SK-N-SH (cell line): Measurements from ENCODE around the gene TAPBP. TPM values are rescaled to one million over a fixed set of nuclear protein-coding genes. Genes with fewer than 3 reads are reported as not detected.

Experiments used
- CTCF ChIA-PET: fragments of 300-600, 350-600 bp; formaldehyde crosslinking; extraction: SDS; loops from one replicate; lab custom pipeline; 2021; lab: Yijun Ruan, JAX
- POLR2A ChIA-PET: fragments of 350-600 bp; sonication (Branson Sonifier 250); formaldehyde crosslinking; extraction: SDS; loops from one replicate; lab custom pipeline; 2020; ENCODE audit warnings: antibody characterized with exemption, inconsistent platforms; lab: Yijun Ruan, JAX
- DNase-seq: peaks from one replicate; pipeline ENCODE4 v3.0.0; 2012
- H2AFZ ChIP-seq: fragments of 200-600 bp; sonication (generic); 2 replicates; pipeline ENCODE4 v1.8.1; 2016; ENCODE audit warnings: antibody characterized with exemption, mild to moderate bottlenecking, low read depth
- H3F3A ChIP-seq: fragments of 200-600 bp; sonication (generic); replicated peaks from 2 replicates; pipeline ENCODE3; 2016; ENCODE audit warnings: antibody characterized with exemption, mild to moderate bottlenecking; ENCODE audit not compliant: insufficient read depth
- H3K27ac ChIP-seq, 2 experiments: fragments of 200-500 bp in 1 of 2; fragments of 200-600 bp in 1 of 2; sonication (Bioruptor generic) in 1 of 2; sonication (generic), shearing (Covaris generic) in 1 of 2; 2 replicates each; pipeline versions ENCODE4 v1.5.1 to v1.6.1; 2014 to 2016; ENCODE audit warnings: low read depth in 2 of 2, inconsistent platforms in 1 of 2, low read length in 1 of 2, mild to moderate bottlenecking in 1 of 2, mixed read lengths in 1 of 2
- H3K27me3 ChIP-seq: fragments of 200-600 bp; sonication (generic), shearing (Covaris generic); 2 replicates; pipeline ENCODE4 v1.6.1; 2016; ENCODE audit warnings: mixed run types; ENCODE audit not compliant: insufficient read depth
- H3K36me3 ChIP-seq, 2 experiments: fragments of 200-500 bp in 1 of 2; fragments of 200-600 bp in 1 of 2; sonication (Bioruptor generic) in 1 of 2; sonication (generic) in 1 of 2; replicated peaks in 1 of 2; 2 replicates each; pipeline versions ENCODE3 to v1.5.1; 2014 to 2016; ENCODE audit warnings: low read length in 1 of 2, mild to moderate bottlenecking in 1 of 2; ENCODE audit not compliant: insufficient read depth in 2 of 2, control insufficient read depth in 1 of 2
- H3K4me1 ChIP-seq, 2 experiments: fragments of 200-500 bp in 1 of 2; fragments of 200-600 bp in 1 of 2; sonication (Bioruptor generic) in 1 of 2; sonication (generic), shearing (Covaris generic) in 1 of 2; 2 replicates each; pipeline versions ENCODE4 v1.5.1 to v1.6.1; 2014 to 2016; ENCODE audit warnings: low read depth in 1 of 2, low read length in 1 of 2, mixed run types in 1 of 2; ENCODE audit not compliant: insufficient read depth in 2 of 2, control insufficient read depth in 1 of 2
- H3K4me2 ChIP-seq: fragments of 200-600 bp; sonication (generic), shearing (Covaris generic); 2 replicates; pipeline ENCODE4 v1.6.1; 2017; ENCODE audit warnings: mixed run types
- H3K4me3 ChIP-seq, 2 experiments: fragments of 200-500 bp in 1 of 2; fragments of 200-600 bp in 1 of 2; sonication (Bioruptor generic) in 1 of 2; sonication (generic), shearing (Covaris generic) in 1 of 2; 2 replicates each; pipeline versions ENCODE4 v1.5.1 to v1.8.1; 2014 to 2016; ENCODE audit warnings: low read depth in 2 of 2, inconsistent platforms in 1 of 2, low read length in 1 of 2, mild to moderate bottlenecking in 1 of 2, mixed read lengths in 1 of 2, moderate library complexity in 1 of 2
- H3K79me2 ChIP-seq: fragments of 200-600 bp; sonication (generic); 2 replicates; pipeline ENCODE4 v1.8.1; 2017; ENCODE audit warnings: mild to moderate bottlenecking; ENCODE audit not compliant: insufficient read depth
- H3K9ac ChIP-seq: fragments of 200-600 bp; sonication (generic); 2 replicates; pipeline ENCODE4 v1.6.1; 2017; ENCODE audit warnings: mixed run types
- H3K9me2 ChIP-seq: fragments of 200-600 bp; sonication (generic); 2 replicates; pipeline ENCODE4 v1.6.1; 2017; ENCODE audit warnings: mixed run types
- H3K9me3 ChIP-seq: fragments of 200-600 bp; sonication (generic); 2 replicates; pipeline ENCODE4 v1.6.1; 2017; ENCODE audit warnings: mixed run types, mild to moderate bottlenecking, moderate library complexity
- H4K20me1 ChIP-seq: fragments of 200-600 bp; sonication (generic); 2 replicates; pipeline ENCODE4 v1.6.1; 2017; ENCODE audit warnings: mild to moderate bottlenecking, mixed run types; ENCODE audit not compliant: insufficient read depth
- CHD2 ChIP-seq: fragments of 150-350 bp; IDR thresholded peaks from 2 replicates; pipeline ENCODE4 v1.6.1; 2018; ENCODE audit warnings: low read length; ENCODE audit not compliant: partially characterized antibody
- ELF1 ChIP-seq: IDR thresholded peaks from 2 replicates; pipeline ENCODE4 v1.4.0; 2012
- GABPA ChIP-seq: IDR thresholded peaks from 2 replicates; pipeline ENCODE4 v1.4.0; 2012; ENCODE audit warnings: low read depth, mild to moderate bottlenecking
- MEF2A ChIP-seq: IDR thresholded peaks from 2 replicates; pipeline ENCODE4 v1.4.0; 2012; ENCODE audit warnings: low read depth, borderline replicate concordance
- NFIC ChIP-seq: IDR thresholded peaks from 2 replicates; pipeline ENCODE4 v1.4.0; 2012; ENCODE audit warnings: borderline replicate concordance
- POLR2AphosphoS5 ChIP-seq: IDR thresholded peaks from 2 replicates; pipeline ENCODE4 v1.6.1; 2012; ENCODE audit warnings: low read depth, low read length
- TEAD4 ChIP-seq: IDR thresholded peaks from 2 replicates; pipeline ENCODE4 v1.4.0; 2012; ENCODE audit warnings: mild to moderate bottlenecking, borderline replicate concordance; ENCODE audit not compliant: insufficient read depth
- YY1 ChIP-seq: IDR thresholded peaks from 2 replicates; pipeline ENCODE4 v1.4.0; 2012; ENCODE audit warnings: low read depth, mild to moderate bottlenecking
- WGBS: methylation state at CpG from one replicate; pipeline ENCODE4 v1.1.6; 2017; ENCODE audit warnings: low lambda C conversion rate; 5-methylcytosine and 5-hydroxymethylcytosine counted together
- polyA plus RNA-seq, 3 experiments: library from polyadenylated mRNA; depleted of rRNA; stranded (reverse); fragments of >200 nt; gene quantifications; 2 replicates each; pipeline ENCODE4 v1.2.3, GENCODE V29; 2012
- TF ChIP-seq, protein P1 (sequence below): IDR thresholded peaks from 2 replicates; pipeline ENCODE4; 2012
- TF ChIP-seq, protein P2 (sequence below): IDR thresholded peaks from 2 replicates; pipeline ENCODE4 v1.4.0; 2012; ENCODE audit warnings: low read depth, borderline replicate concordance
- TF ChIP-seq, protein P3 (sequence below): fragments of 200-600 bp; sonication (generic); IDR thresholded peaks from 2 replicates; pipeline ENCODE4 v1.6.1; 2017; ENCODE audit warnings: antibody characterized with exemption, mild to moderate bottlenecking, moderate library complexity

Gene TAPBP
- polyA plus RNA-seq, 1 of the 3 experiments (the other 2 are of a cell fraction) = 44.5 TPM

DNA sequence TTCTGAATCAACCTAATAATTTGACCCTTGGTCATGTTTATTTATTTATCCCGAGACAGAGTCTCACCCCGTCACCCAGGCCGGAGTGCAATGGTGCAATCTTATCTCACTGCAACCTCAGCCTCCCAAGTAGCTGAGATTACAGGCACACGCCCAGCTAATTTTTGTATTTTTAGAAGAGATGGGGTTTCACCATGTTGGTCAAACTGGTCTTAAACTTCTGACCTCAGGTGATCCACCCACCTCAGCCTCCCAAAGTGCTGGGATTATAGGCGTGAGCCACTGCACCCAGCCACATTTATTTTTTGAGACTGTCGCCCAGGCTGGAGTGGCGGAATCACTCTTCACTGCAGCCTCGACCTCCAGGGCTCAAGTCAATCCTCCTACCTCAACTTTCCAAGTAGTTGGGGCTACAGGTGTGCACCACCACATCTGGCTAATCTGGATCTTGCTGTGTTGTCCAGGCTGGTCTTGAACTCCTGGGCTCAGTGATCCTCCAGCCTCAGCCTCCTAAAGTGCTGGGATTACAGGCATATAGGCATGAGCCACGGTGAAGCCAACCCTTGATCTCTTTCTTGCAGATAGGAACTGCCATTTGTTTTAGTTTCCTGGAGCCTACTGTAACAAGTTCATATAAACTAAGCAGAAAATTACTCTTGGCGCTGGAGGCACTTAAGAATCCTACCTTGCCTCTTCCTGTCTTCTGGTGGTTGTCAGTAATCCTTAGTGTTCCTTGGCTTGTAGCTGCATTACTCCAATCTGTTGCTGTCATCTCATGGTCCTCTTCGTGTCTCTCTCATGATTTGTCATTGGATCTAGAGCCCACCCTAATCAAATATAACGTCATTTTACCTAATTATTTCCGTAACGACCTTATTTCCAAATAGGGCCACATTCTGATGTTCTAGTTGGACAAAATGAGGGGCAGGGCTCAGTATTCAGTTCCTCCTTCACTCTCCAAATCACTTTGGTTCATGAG is 39.7 kb downstream of the TAPBP start:
- ChIA-PET CTCF (interaction anchor here (1.0 to 1.2 kb wide), 2 partner anchors 15 to 25 kb away, joined by 3 read pairs; partner anchors contain the start of gene WDR46), POLR2A (no interaction called here)
- Histone ChIP-seq H3K9me2 (no peaks in the 10 kb centered on the region), H4K20me1 (peaks cover 44% of the 10 kb centered on the region), H3K4me1 (peaks cover 36 to 39% of the 10 kb centered on the region in 2 experiments; a peak in 3 of 4 replicates), H3K4me3 (peak overlapping the region; percentile 76 to 91), H3K36me3 (peaks cover 46 to 50% of the 10 kb centered on the region in 2 experiments), H3K27me3 (no peaks in the 10 kb centered on the region), H3K4me2 (peak overlapping the region; percentile 94), H3K9ac (peak overlapping the region; percentile 95; the same call in 1 of the 2 replicates), H3K9me3 (no peaks in the 10 kb centered on the region), H3F3A (peaks cover 65% of the 10 kb centered on the region), H3K27ac (peak overlapping the region; percentile 54 to 88), H3K79me2 (peaks cover 58% of the 10 kb centered on the region), H2AFZ (no peak overlapping the region)
- 18% methylated on average over 14 of the region's 14 CpGs for WGBS
- no peak for DNase-seq
- TF ChIP-seq, protein P1, sequence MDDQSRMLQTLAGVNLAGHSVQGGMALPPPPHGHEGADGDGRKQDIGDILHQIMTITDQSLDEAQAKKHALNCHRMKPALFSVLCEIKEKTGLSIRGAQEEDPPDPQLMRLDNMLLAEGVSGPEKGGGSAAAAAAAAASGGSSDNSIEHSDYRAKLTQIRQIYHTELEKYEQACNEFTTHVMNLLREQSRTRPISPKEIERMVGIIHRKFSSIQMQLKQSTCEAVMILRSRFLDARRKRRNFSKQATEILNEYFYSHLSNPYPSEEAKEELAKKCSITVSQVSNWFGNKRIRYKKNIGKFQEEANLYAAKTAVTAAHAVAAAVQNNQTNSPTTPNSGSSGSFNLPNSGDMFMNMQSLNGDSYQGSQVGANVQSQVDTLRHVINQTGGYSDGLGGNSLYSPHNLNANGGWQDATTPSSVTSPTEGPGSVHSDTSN = no peak
- TF ChIP-seq GABPA (no peak), ELF1 (no peak), TEAD4 (no peak), CHD2 (peak; percentile 16), MEF2A (no peak), POLR2AphosphoS5 (peak; percentile 11), YY1 (no peak), NFIC (no peak)
- TF ChIP-seq, protein P2, sequence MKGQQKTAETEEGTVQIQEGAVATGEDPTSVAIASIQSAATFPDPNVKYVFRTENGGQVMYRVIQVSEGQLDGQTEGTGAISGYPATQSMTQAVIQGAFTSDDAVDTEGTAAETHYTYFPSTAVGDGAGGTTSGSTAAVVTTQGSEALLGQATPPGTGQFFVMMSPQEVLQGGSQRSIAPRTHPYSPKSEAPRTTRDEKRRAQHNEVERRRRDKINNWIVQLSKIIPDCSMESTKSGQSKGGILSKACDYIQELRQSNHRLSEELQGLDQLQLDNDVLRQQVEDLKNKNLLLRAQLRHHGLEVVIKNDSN = no peak
- TF ChIP-seq, protein P3, sequence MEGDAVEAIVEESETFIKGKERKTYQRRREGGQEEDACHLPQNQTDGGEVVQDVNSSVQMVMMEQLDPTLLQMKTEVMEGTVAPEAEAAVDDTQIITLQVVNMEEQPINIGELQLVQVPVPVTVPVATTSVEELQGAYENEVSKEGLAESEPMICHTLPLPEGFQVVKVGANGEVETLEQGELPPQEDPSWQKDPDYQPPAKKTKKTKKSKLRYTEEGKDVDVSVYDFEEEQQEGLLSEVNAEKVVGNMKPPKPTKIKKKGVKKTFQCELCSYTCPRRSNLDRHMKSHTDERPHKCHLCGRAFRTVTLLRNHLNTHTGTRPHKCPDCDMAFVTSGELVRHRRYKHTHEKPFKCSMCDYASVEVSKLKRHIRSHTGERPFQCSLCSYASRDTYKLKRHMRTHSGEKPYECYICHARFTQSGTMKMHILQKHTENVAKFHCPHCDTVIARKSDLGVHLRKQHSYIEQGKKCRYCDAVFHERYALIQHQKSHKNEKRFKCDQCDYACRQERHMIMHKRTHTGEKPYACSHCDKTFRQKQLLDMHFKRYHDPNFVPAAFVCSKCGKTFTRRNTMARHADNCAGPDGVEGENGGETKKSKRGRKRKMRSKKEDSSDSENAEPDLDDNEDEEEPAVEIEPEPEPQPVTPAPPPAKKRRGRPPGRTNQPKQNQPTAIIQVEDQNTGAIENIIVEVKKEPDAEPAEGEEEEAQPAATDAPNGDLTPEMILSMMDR = no peak
